Calu3 (cell line): Measurements from ENCODE around the gene CCDC27. TPM values are rescaled to one million over a fixed set of nuclear protein-coding genes. Genes with fewer than 3 reads are reported as not detected.

ENCODE experiments used
- BruUV-seq: library from RNA; stranded (reverse); fragments of 400-500 nt; replicated peaks from 2 replicates; lab custom pipeline; 2021; lab: Mats Ljungman, UMichigan
- CTCF ChIA-PET: fragments of 300-600 bp; sonication (Branson Sonifier 250); formaldehyde crosslinking; loops from one replicate; lab custom pipeline; 2022; ENCODE audit warnings: antibody characterized with exemption; lab: Charles Lee
- DNase-seq: peaks from one replicate; pipeline ENCODE4 v3.0.0; 2022
- H3K27ac Mint-ChIP-seq: one replicate; pipeline ENCODE4 v1.8.0; 2022; ENCODE audit warnings: mixed read lengths; ENCODE audit not compliant: unreplicated experiment
- H3K27me3 Mint-ChIP-seq: one replicate; pipeline ENCODE4 v1.8.0; 2022; ENCODE audit warnings: mixed read lengths; ENCODE audit not compliant: unreplicated experiment
- H3K36me3 Mint-ChIP-seq: one replicate; pipeline ENCODE4 v1.8.0; 2022; ENCODE audit warnings: mild to moderate bottlenecking, moderate library complexity, mixed read lengths; ENCODE audit not compliant: insufficient read depth, unreplicated experiment
- H3K4me1 Mint-ChIP-seq: one replicate; pipeline ENCODE4 v1.8.0; 2022; ENCODE audit warnings: mild to moderate bottlenecking, low read depth, mixed read lengths; ENCODE audit not compliant: unreplicated experiment
- H3K4me3 Mint-ChIP-seq: one replicate; pipeline ENCODE4 v1.8.0; 2022; ENCODE audit warnings: mild to moderate bottlenecking, low read depth, moderate library complexity, mixed read lengths; ENCODE audit not compliant: unreplicated experiment
- H3K9me3 Mint-ChIP-seq: one replicate; pipeline ENCODE4 v1.8.0; 2022; ENCODE audit warnings: low read depth, mixed read lengths; ENCODE audit not compliant: unreplicated experiment
- CTCF ChIP-seq: fragments of 200-600 bp; IDR thresholded peaks from one replicate; pipeline ENCODE4 v1.8.0; 2022; ENCODE audit warnings: antibody characterized with exemption; ENCODE audit not compliant: unreplicated experiment
- intact Hi-C: fragments of 100-400 bp; cut with micrococcal nuclease; formaldehyde crosslinking; loops from one replicate; pipeline ENCODE4 v1.10.0; 2022; ENCODE audit not compliant: unreplicated experiment
- total RNA-seq: library from RNA; stranded (reverse); gene quantifications from 2 replicates; pipeline ENCODE4 v1.2.3, GENCODE V29; 2022

The CCDC27 gene
- total RNA-seq, 1 experiment from 2014 or later, result not detected

- Mint-ChIP-seq H3K27me3 (no peaks in the 10 kb centered on the region), H3K4me1 (no peaks in the 10 kb centered on the region), H3K4me3 (no peak overlapping the region), H3K9me3 (no peaks in the 10 kb centered on the region), H3K36me3 (peaks cover 37% of the 10 kb centered on the region), H3K27ac (no peak overlapping the region)
- TF ChIP-seq CTCF, result no peak
- DNase-seq, result no peak
- BruUV-seq, result no TSS peak
- CTCF ChIA-PET, result no interaction called here
- intact Hi-C loops, result no loop called here
Observed at GRCh38 chr1:3785045-3785444, 32.8 kb downstream of the CCDC27 start.

- Mint-ChIP-seq H3K36me3 (peaks cover 31% of the 10 kb centered on the region), H3K27me3 (no peaks in the 10 kb centered on the region), H3K4me1 (no peaks in the 10 kb centered on the region), H3K4me3 (no peak overlapping the region), H3K27ac (no peak overlapping the region), H3K9me3 (no peaks in the 10 kb centered on the region)
- TF ChIP-seq CTCF, result no peak
- CTCF ChIA-PET, result no interaction called here
- no TSS peak for BruUV-seq
- intact Hi-C loops, result no loop called here
- no peak for DNase-seq
Observed at GRCh38 chr1:3785456-3786157, 33.4 kb downstream of the CCDC27 start.

- TF ChIP-seq CTCF, result no peak
- intact Hi-C loops, result no loop called here
- Mint-ChIP-seq H3K27ac (no peak overlapping the region), H3K27me3 (no peaks in the 10 kb centered on the region), H3K9me3 (no peaks in the 10 kb centered on the region), H3K36me3 (peaks cover 30% of the 10 kb centered on the region), H3K4me3 (no peak overlapping the region), H3K4me1 (no peaks in the 10 kb centered on the region)
- no TSS peak for BruUV-seq
- CTCF ChIA-PET, result no interaction called here
- DNase-seq, result no peak
Observed at GRCh38 chr1:3786468-3787348, 34.5 kb downstream of the CCDC27 start.

GRCh38 chr1:3787349-3787715 is 35.1 kb downstream of the CCDC27 start:
- CTCF ChIA-PET, result no interaction called here
- no peak for DNase-seq
- H3K4me3 Mint-ChIP-seq, result no peak overlapping the region
- no TSS peak for BruUV-seq
- no peak for TF ChIP-seq CTCF
- no peak overlapping the region for H3K27ac Mint-ChIP-seq
- no peaks in the 10 kb centered on the region for H3K9me3 Mint-ChIP-seq
- no peaks in the 10 kb centered on the region for H3K27me3 Mint-ChIP-seq
- peaks cover 27% of the 10 kb centered on the region for H3K36me3 Mint-ChIP-seq
- no peaks in the 10 kb centered on the region for H3K4me1 Mint-ChIP-seq
- intact Hi-C loops, result no loop called here
